RKO (cell line): ENCODE data around the gene ACADSB.
A peak's percentile ranks its signal among the peaks of the same experiment; 100 is the strongest.

Source experiments
- DNase-seq: peaks from one replicate; pipeline ENCODE4 v3.0.0-alpha.2; 2016; ENCODE audit warnings: low spot score

Gene ACADSB

GRCh38 chr10:123042708-123043408, 34.1 kb downstream of the ACADSB start:
- no peak for DNase-seq

GRCh38 chr10:123043409-123043925, 34.7 kb downstream of the ACADSB start:
- DNase-seq, result peak; percentile 78

DNA sequence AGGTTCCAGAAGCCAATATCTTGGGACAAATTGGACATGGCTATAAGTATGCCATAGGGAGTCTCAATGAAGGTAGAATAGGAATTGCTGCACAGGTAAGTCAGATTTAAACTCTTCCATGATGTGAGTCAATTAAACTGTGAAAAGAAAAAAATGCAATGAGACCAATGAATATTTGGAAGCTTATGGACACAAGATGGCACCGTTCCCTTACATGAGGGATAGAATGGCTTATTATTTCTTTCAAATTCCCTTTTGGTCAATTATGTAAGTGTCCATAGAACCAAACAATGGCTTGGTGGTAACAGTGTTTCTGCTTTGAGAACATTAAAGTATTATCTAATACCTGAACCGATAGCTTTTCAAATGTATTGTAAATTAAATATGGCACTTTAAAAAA, 35.6 kb downstream of the ACADSB start:
- DNase-seq, result peak; percentile 60

GRCh38 chr10:123045961-123046731, 37.3 kb downstream of the ACADSB start:
- no peak for DNase-seq

GRCh38 chr10:123057968-123058367, 49.2 kb downstream of the ACADSB start:
- no peak for DNase-seq

DNA sequence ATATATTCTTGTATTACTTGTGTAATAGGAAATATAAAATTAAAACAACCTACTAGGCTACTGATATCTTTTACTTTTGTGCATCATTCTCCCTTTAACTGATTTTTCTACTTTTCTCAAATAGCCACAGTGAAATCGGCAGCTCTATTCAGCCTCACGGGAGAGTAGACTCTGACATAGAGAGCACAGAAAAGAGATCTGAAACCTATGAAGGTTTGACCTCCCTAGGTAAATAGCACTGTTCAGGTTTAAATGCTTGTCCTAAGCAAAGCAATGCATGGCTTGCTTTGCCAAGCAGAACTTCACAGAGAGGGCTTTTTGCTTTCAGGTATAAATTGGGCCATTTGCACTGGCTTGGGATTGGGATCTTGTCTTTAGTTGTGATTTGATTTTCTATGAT, 53.1 kb downstream of the ACADSB start:
- no peak for DNase-seq

- DNase-seq, result no peak
These were observed 53.9 kb downstream of the ACADSB start for GRCh38 chr10:123062726-123063125.

- DNase-seq, result no peak
These were observed 59.5 kb downstream of the ACADSB start for GRCh38 chr10:123068087-123068853.

GRCh38 chr10:123069246-123069986, 60.6 kb downstream of the ACADSB start:
- no peak for DNase-seq

DNA sequence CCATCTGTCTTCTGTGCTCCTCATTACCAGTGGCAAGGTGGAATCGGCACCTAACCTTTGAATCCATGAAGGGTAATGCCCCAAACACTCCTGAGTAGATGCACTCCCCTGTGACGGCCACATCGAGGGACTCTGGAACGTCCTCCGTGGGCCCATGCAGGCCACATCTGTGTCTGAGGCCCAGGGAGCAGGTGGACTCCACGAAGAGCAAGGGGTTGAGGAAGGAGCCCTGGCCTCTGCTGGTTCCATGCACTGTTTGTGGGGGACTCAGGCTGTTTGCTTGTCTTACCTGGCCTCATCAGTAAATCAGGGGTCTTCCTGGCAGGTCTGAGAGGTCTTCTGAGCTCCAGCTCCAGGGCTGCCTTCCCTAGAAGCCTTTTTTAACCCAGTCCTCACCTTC, 64.4 kb downstream of the ACADSB start:
- DNase-seq, result no peak

DNA sequence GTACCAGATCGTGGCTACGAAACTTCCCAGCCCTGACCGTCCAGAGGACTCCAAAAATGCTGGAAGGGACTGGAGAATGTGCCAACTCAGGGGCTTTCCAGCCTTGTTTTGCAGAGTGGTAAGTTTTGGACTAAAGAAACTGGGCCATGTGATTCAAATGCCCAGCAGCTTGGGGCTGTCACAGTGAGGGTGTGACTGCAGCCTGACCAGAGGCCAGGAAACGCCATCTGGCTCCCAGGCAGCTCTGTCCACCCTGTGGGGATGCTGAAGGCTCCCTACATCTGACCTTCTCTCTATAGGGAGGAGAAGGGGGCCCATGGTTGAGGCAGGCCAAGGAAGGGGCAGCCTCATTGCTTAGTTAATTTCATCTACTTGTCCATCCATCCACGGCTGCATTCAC, 65.4 kb downstream of the ACADSB start:
- no peak for DNase-seq

GRCh38 chr10:123081896-123082295, 73.1 kb downstream of the ACADSB start:
- no peak for DNase-seq

DNA sequence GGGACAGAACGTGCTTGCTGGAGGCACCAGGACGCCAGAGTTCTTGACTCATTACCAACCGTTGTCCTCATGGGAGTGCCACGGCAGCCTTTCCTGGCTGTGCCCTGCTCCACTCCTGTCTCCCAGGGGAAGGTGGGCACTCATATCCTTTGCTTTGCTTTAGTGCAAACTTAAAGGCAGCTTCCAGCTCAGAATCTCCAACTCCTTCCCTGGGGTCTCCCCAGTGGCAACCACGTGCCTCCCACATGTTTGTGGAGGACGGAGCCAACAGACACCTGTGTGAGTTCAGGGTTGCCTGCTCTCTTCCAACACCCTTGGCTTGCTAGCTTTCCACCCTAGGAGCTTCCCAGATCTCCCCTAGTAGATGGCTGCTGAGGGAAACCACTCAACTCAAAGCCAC, 75.0 kb downstream of the ACADSB start:
- DNase-seq, result no peak

- DNase-seq, result no peak
These were observed 77.5 kb downstream of the ACADSB start for GRCh38 chr10:123086281-123086680.

- no peak for DNase-seq
These were observed 78.5 kb downstream of the ACADSB start for GRCh38 chr10:123087348-123087747.

GRCh38 chr10:123087786-123088185, 79.0 kb downstream of the ACADSB start:
- DNase-seq, result no peak

DNA sequence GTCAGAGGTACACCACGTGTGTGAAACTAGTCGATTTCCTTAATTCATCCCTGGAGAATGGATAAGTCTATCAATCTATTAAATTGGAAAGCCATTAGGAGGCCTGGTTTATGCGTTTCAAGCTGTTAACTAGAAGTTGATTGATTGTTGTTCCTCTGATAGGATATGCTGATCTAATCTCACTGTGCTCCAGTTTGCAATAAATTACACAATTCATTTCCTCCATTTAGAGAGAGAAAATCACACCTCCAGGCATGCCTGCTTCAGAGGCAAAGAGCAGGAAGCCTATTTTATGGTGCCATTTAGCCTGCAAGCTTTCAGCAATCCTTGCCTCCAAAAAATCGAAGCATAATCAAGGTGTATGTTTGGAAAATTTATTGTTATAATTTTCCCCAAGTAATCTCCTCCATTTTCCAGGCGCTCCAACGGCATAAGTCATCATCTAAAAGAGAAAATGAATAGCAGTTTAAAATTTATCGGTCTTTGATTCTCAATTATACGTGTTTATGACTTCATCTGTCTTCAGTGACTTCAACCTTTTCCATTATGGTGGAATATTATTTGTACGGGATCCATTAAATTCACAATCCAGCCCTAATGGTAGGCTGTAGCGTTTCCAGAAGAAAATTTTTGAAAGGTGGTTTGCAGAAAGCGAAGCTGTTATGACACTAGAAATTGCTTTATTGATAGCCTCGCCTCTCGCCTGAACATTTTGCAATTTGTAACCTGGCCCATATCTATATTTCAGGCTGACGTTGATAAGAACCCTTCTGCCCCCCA, 84.0 kb downstream of the ACADSB start:
- DNase-seq, result no peak

GRCh38 chr10:123093489-123093888, 84.7 kb downstream of the ACADSB start:
- DNase-seq, result no peak

- no peak for DNase-seq
These were observed 87.6 kb downstream of the ACADSB start for GRCh38 chr10:123096452-123096851.

DNA sequence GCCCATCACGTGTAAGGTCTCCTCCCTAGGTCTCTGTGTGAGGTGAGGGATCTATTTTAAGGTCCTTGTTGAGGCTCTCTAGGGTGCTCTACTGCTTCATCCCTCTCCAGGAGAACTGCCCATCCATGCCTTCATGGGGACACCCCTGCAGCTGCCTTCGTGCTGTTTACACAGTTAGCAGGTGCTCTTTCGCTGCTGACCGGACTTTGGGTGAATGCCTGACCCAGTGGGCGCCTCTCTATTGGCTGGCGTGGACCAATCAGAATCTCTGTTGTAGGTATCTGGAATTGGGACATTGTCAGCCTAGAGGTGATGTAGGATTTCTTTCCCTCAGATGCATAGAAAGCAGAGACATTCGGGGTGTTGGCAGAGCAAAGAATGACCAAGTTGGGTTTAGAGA, 88.2 kb downstream of the ACADSB start:
- no peak for DNase-seq
